ENCODE results near the gene LAMTOR2.

The LAMTOR2 gene

DNA sequence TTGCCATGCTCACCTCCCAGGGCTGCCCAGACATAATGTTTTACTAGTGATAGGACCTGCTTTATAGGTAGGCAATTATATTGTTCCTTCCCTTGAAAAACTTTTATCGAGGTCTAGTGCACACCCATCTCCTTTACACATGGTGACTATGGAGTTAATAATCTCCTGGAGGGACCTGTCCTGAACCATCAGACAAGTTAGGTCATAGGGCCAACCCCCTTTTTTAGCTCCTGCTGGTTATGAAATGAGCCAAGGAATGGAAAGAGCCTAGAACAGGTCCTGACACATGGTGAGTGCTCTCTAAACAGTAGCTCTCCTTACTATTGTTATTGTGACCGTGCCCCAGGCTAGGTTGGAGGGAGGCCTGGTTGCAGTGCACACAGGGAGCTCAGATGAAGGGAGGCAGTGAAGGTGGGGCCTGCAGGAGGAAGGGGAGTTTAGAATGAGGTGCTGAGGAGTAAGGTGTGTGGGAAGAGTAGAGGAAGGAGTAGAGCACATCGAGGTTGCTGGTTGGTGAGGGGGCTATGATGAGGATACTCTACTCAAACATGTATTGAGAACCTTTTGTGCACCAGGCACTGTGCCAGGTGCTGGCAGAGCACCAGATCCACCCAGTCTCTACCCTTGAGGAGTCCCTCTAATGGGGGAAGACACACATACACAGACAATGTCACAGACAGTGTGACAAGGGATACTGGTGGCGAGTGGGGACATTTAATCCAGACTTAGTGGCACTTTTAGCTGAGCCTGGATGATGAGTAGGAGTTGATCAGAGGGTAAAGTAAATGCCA, 45.8 kb downstream of the LAMTOR2 start:
- DNase-seq = no peak

DNA sequence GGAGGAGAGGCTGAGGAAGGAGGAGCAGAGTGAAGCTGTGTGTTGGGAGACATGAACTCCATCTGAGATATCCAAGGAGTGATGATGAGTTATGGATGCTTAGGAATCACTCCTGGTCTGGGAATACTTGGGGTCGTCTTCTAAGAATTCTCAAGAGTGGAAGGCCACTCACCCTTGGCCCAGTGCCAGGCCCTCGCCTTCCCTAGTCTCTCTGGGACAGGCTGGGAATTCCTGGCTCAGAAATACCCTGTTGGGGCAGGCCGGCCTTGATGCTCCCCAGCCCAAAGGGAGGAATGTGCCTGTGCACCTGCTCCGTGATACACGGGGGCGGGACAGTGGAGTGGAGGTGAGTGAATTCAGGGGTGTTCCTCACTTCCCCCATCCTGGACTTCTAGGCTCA, 47.3 kb downstream of the LAMTOR2 start:
- DNase-seq = no peak

DNA sequence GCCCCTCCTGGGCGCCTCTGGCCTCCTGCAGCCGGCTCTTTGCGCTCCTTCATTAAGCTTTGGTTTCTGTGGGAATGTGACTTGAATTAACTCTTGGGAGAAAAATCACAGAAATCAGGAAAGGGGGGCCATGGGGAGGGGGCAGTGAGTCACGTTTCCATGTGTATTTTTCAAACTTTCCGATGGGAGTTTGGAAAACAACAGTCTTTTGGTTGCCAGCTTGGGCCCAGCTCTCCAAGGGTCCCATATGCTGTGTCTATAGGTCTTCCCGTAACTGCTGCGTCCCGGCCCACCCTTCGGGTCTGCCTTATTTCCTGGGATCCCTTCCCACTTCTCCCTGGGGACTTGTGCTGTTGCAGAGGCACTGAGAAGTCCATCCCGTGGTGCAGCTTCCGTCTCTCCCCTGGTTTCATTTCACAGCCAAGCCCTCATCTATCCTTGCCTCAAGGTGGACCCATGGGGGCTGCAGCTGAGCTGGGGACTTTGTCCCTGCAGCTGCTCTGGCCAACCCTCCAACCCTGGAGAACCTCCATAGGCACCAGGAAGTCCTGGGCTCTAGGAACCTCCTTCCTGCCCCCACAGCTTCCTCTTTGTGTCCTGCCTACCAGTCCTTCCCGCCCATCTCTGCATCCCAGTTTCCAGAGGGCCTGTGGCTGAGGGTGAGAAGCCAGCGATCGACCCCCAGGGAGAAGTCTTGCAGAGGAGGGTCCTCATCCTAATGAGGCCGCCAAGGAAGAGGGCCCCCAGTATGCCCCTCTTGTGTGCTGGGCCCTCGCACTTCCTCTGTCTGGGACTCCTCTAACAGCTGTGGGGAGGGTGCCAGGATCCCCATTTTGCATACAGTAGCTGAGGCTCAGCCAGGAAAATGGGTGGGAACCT, 48.3 kb downstream of the LAMTOR2 start:
- no peak for DNase-seq

- peak; percentile 54 for DNase-seq
Measured at GRCh38 chr1:156103521-156103947, 49.0 kb downstream of the LAMTOR2 start.

GRCh38 chr1:156104065-156104810, 49.7 kb downstream of the LAMTOR2 start:
- DNase-seq = peak; percentile 39

- no peak for DNase-seq
Measured at GRCh38 chr1:156104861-156105832, 50.6 kb downstream of the LAMTOR2 start.

DNA sequence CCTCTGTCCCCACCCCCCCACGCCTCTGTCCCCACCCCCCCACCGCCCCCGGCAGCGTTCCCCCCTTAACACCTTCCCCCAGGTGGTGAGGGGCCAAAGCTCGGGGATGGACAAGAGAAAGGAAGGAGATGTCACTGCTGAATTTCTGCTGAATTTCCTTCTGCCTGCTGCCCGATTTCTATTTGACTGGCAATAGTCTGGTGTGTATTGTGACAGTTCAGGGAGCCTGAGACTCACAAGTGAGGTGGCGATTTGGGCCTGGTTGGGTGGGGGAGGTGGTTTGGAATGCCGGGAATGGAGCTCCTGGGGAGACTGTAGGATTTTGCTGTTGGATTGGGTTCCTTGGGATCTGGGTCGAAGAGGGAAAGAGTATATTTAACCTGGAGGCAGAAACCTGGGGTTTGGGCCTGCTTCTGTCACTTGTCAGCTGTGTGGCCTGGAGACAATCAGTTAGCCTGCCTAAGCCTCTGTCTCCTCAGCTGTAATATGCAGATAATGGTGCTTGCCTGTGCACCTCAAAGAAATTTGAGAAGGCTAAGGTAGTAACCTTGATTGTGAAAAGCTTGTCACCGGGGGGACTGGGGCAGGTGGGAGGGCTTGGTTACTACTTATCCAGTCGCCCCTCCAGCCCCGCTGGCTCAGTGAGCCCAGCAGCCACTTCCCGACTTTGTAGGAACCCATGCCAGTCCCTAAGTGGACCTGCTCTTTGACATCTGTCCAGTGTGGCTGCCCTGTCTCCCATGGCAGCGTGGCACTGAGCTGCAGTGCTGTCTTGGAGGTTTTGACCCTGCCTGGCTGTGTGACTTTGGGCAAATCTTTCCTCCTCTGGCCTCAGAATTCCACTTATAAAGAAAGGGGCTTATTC, 52.3 kb downstream of the LAMTOR2 start:
- DNase-seq = no peak

DNA sequence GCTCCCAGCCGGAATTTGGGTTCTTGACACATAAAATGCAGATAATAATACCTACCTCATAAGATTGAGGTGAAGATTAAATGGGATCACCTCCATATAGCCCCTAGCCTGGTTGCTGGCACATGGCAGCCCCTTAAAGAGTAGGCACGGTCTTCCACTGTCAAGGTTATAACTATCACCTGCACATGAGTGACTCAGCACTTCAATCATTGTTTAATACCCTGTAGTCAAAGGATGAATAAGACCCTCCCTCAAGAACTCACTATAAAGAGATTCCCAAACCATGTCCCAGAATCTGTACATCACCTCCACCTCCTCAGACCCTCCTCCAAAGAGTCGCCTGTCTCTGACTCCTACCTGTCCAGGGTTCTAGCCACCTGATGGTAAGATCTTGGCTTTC, 53.5 kb downstream of the LAMTOR2 start:
- no peak for DNase-seq

All from stimulated activated CD4-positive, alpha-beta T cell treated with anti-CD3 and anti-CD28 coated beads, Interleukin-15, amount 100 ng/mL, for 24 hours (primary cell).